ENCODE results near the gene CSTF1. TPM values are rescaled to one million over a fixed set of nuclear protein-coding genes. Genes with fewer than 3 reads are reported as not detected.

The CSTF1 gene
- total and polyA plus RNA-seq, 2 of the 8 experiments (the other 6 are each of a cell fraction or from before 2014, with no cell fraction given): 59.4 to 83.5 TPM

GRCh38 chr20:56445130-56445529 lies 52.7 kb downstream of the CSTF1 start:
- H4K5ac ChIP-seq (ENCODE audit: insufficient read length, low read depth, low read length): no peak overlapping the region
- H3K9me3 ChIP-seq (ENCODE audit: insufficient read depth in 2 of 2, low read depth in 1 of 2, low read length in 1 of 2): no peaks in the 10 kb centered on the region
- no peak overlapping the region for H2BK12ac ChIP-seq (ENCODE audit: low read depth, low read length)
- H3K23ac ChIP-seq (ENCODE audit: insufficient read length): no peak overlapping the region
- no peak overlapping the region for H2BK5ac ChIP-seq (ENCODE audit: low read depth, low read length)
- TF ChIP-seq SP2 (IDR thresholded peaks at IDR 0.05; ENCODE audit: low read length) (no peak), RFX5 (IDR thresholded peaks at IDR 0.05; ENCODE audit: borderline replicate concordance, low read depth, low read length) (no peak), POLR2A (IDR thresholded peaks at IDR 0.05; ENCODE audit: control extremely low read depth in 1 of 2, low read depth in 2 of 2, low read length in 2 of 2) (no peak), CREB1 (IDR thresholded peaks at IDR 0.05) (no peak), JUND (IDR thresholded peaks at IDR 0.05; ENCODE audit: low read length) (no peak), YY1 (IDR thresholded peaks at IDR 0.05; ENCODE audit: low read depth, low read length) (no peak), TCF12 (IDR thresholded peaks at IDR 0.05; ENCODE audit: low read depth, low read length) (no peak), RBBP5 (IDR thresholded peaks at IDR 0.05; ENCODE audit: borderline replicate concordance, low read depth, low read length) (no peak), CTBP2 (IDR thresholded peaks at IDR 0.05; ENCODE audit: borderline replicate concordance, insufficient read depth, insufficient read length, low read length) (no peak)
- no peak overlapping the region for H2BK15ac ChIP-seq (ENCODE audit: low read length)
- H3K4me1 ChIP-seq (replicated peaks in 1 of 4; ENCODE audit: control insufficient read depth in 3 of 4, insufficient read depth in 4 of 4, low read length in 3 of 4): peaks cover 0 to 5% (median 4%) of the 10 kb centered on the region in 4 experiments; a peak in 5 of 7 replicates
- no peak overlapping the region for H3K9ac ChIP-seq (replicated peaks in 1 of 4; ENCODE audit: extremely low read depth in 1 of 4, low read depth in 3 of 4, low read length in 3 of 4)
- ChIA-PET CTCF (ENCODE audit: partially characterized antibody) (interaction anchor here (0.7 to 1.2 kb wide), 4 partner anchors 18 to 937 kb away, joined by 3 to 4 read pairs (median 3); no protein-coding TSS in a partner anchor), POLR2A (ENCODE audit: partially characterized antibody) (no interaction called here)
- no peak overlapping the region for H3K4ac ChIP-seq (replicated peaks; ENCODE audit: insufficient read length, low read depth, low read length)
- H3K4me2 ChIP-seq (ENCODE audit: insufficient read depth in 1 of 2, low read depth in 2 of 2, low read length in 2 of 2): no peak overlapping the region
- H3K23me2 ChIP-seq (ENCODE audit: low read depth, low read length): no peaks in the 10 kb centered on the region
- H3K79me1 ChIP-seq (ENCODE audit: low read depth, low read length): no peaks in the 10 kb centered on the region
- no peaks in the 10 kb centered on the region for H3K27me3 ChIP-seq (replicated peaks in 1 of 4; ENCODE audit: control insufficient read depth in 3 of 4, extremely low read depth in 1 of 4, insufficient read depth in 3 of 4, low read length in 3 of 4)
- H2AFZ ChIP-seq (ENCODE audit: low read length): no peak overlapping the region; the same call in 1 of the 2 replicates
- H2BK20ac ChIP-seq (ENCODE audit: low read length): no peak overlapping the region
- H2AK5ac ChIP-seq (ENCODE audit: low read depth, low read length): no peak overlapping the region
- H3K36me3 ChIP-seq (ENCODE audit: control insufficient read depth in 2 of 4, insufficient read depth in 4 of 4, low read length in 3 of 4): no peaks in the 10 kb centered on the region
- H3K4me3 ChIP-seq (ENCODE audit: extremely low read depth in 1 of 4, insufficient read depth in 2 of 4, low read depth in 3 of 4, low read length in 4 of 4): no peak overlapping the region
- H3K14ac ChIP-seq (ENCODE audit: insufficient read length): no peak overlapping the region
- no peak overlapping the region for H4K91ac ChIP-seq (replicated peaks; ENCODE audit: insufficient read length, low read length)
- H2BK120ac ChIP-seq (replicated peaks; ENCODE audit: low read depth, low read length): no peak overlapping the region
- no peak overlapping the region for H3K18ac ChIP-seq (ENCODE audit: extremely low read depth, low read length)
- no peak overlapping the region for H4K8ac ChIP-seq (ENCODE audit: extremely low read depth, insufficient read depth, low read length)
- 87% methylated on average over 3 of the region's 3 CpGs; no CpG with 5 or more reads in 1 of the 2 experiments for WGBS, 2 experiments (ENCODE audit: extremely low coverage in 1 of 2, insufficient coverage in 1 of 2, insufficient read length in 1 of 2, insufficient replicate concordance in 2 of 2, low coverage in 1 of 2, low lambda C conversion rate in 2 of 2, missing lambda C conversion rate in 1 of 2)
- no peaks in the 10 kb centered on the region for H3K79me2 ChIP-seq (ENCODE audit: control insufficient read depth in 1 of 2, insufficient read depth in 2 of 2, low read length in 2 of 2)
- H4K20me1 ChIP-seq (replicated peaks in 1 of 2; ENCODE audit: control insufficient read depth in 1 of 2, insufficient read depth in 2 of 2, low read length in 2 of 2): peaks cover 0 to 2% of the 10 kb centered on the region in 2 experiments
- FAIRE-seq (no peak), DNase-seq (ENCODE audit: low read depth in 1 of 2, low spot score in 2 of 2) (no peak)
- H3K56ac ChIP-seq (replicated peaks; ENCODE audit: insufficient read length, low read depth, low read length): no peak overlapping the region
- H3K27ac ChIP-seq (ENCODE audit: low read depth, low read length): no peak overlapping the region
